PFSK-1 (cell line): Measurements from ENCODE around the gene KCNJ14.

ENCODE experiments used
- POLR2AphosphoS5 ChIP-seq: IDR thresholded peaks from 2 replicates; pipeline ENCODE4 v1.6.1; 2012; ENCODE audit warnings: low read depth, mild to moderate bottlenecking, control low read depth, low read length, moderate library complexity
- TAF1 ChIP-seq: IDR thresholded peaks from 2 replicates; pipeline ENCODE4 v1.6.1; 2012; ENCODE audit warnings: low read length, control low read depth, borderline replicate concordance; ENCODE audit not compliant: insufficient read depth

DNA sequence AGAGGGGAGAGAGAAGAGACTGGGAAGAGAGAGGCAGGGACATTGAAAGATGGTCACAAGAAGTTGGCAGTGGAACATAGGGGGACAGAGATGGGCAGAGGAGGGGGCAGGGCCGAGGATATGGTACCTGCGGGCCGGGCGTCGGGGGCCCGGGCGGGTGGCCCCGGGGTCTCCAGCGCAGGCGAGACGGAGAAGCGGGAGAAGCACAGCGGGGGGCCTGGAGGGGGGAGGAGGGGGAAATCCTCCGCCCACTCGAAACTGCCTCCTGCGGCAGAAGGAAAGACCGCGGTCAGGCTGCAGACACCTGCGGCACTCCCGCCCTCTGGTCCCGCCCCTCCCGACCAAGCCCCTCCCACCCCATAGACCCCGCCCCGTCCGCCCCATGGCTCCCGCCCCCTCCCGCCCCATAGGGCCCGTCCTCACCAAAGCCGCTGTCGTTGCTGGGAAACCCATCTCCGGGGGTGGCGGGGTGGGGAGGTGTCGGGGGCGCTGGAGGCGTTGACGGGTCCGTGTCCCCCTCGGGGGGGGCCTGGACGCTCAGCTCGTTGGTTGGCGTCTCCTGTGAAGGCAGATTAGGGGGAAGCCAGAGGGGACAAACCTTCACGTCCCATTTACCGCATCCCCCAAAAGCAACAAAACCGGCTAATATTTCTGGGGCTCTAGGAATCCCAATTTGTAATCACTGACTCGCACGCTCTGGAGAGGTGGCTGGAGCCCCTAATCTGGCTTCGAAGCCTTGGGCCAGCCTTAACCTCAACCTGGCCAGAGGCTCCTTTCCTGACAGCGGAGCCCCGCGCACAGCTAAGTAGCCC lies 35.8 kb downstream of the KCNJ14 start:
- TF ChIP-seq TAF1 (no peak), POLR2AphosphoS5 (no peak)
